KMS-11 (cell line): ENCODE measurements around the gene CDK17.

ENCODE experiments used
- H2AFZ ChIP-seq: fragments of 200-600 bp; sonication (generic); 2 replicates; pipeline ENCODE4 v1.6.1; 2016; ENCODE audit warnings: antibody characterized with exemption, mixed run types, low read depth
- H3K27ac ChIP-seq: fragments of 200-600 bp; sonication (generic); 2 replicates; pipeline ENCODE4 v1.6.1; 2016; ENCODE audit warnings: mild to moderate bottlenecking, mixed run types
- H3K27me3 ChIP-seq: fragments of 200-600 bp; sonication (generic); 2 replicates; pipeline ENCODE4 v1.6.1; 2017; ENCODE audit warnings: mild to moderate bottlenecking, low read depth, mixed run types, moderate library complexity; ENCODE audit not compliant: insufficient read depth
- H3K36me3 ChIP-seq: fragments of 200-600 bp; sonication (generic); 2 replicates; pipeline ENCODE4 v1.6.1; 2017; ENCODE audit warnings: mild to moderate bottlenecking, mixed run types; ENCODE audit not compliant: insufficient read depth
- H3K4me1 ChIP-seq: fragments of 200-600 bp; sonication (generic); 2 replicates; pipeline ENCODE4 v1.6.1; 2016; ENCODE audit warnings: mild to moderate bottlenecking, low read depth, mixed run types; ENCODE audit not compliant: poor library complexity, severe bottlenecking
- H3K4me2 ChIP-seq: fragments of 200-600 bp; sonication (generic); 2 replicates; pipeline ENCODE4 v1.7.0; 2016; ENCODE audit warnings: mild to moderate bottlenecking, mixed run types
- H3K4me3 ChIP-seq: fragments of 200-600 bp; sonication (generic); IDR thresholded peaks from 2 replicates; pipeline ENCODE4 v1.6.1; 2017; ENCODE audit warnings: low read depth, low read length, mixed read lengths; ENCODE audit not compliant: insufficient read depth
- H3K79me2 ChIP-seq: fragments of 200-600 bp; sonication (generic); 2 replicates; pipeline ENCODE4 v1.6.1; 2016; ENCODE audit warnings: low read depth, mixed run types; ENCODE audit not compliant: insufficient read depth
- H3K9ac ChIP-seq: fragments of 200-600 bp; sonication (generic); 2 replicates; pipeline ENCODE4 v1.6.1; 2016; ENCODE audit warnings: mild to moderate bottlenecking, mixed run types
- H4K20me1 ChIP-seq: fragments of 200-600 bp; sonication (generic); 2 replicates; pipeline ENCODE4 v1.6.1; 2016; ENCODE audit warnings: mild to moderate bottlenecking, mixed run types; ENCODE audit not compliant: insufficient read depth
- CTCF ChIP-seq: fragments of 200-600 bp; sonication (generic); conservative IDR thresholded peaks from 2 replicates; pipeline ENCODE4 v1.6.1; 2017; ENCODE audit warnings: low read depth, mild to moderate bottlenecking, antibody characterized with exemption, low read length, moderate library complexity, mixed read lengths

Gene CDK17

GRCh38 chr12:96248136-96248931 is 151.9 kb downstream of the CDK17 start:
- Histone ChIP-seq H3K36me3 (0 out of 2 replicates have a peak, but pooled peaks cover 3% of the 10 kb centered on the region), H4K20me1 (no peaks in the 10 kb centered on the region; the same call in 1 of the 2 replicates), H3K27ac (no peak overlapping the region), H3K79me2 (peaks cover 18% of the 10 kb centered on the region), H3K9ac (no peak overlapping the region), H2AFZ (no peak overlapping the region), H3K4me3 (no peak overlapping the region), H3K4me1 (peaks cover 5% of the 10 kb centered on the region), H3K27me3 (no peaks in the 10 kb centered on the region), H3K4me2 (no peak overlapping the region)
- no peak for TF ChIP-seq CTCF

GRCh38 chr12:96247563-96247962 is 152.7 kb downstream of the CDK17 start:
- H3K27me3 ChIP-seq: no peaks in the 10 kb centered on the region
- no peak overlapping the region for H3K4me2 ChIP-seq
- H4K20me1 ChIP-seq: no peaks in the 10 kb centered on the region; the same call in 1 of the 2 replicates
- H3K79me2 ChIP-seq: peaks cover 16% of the 10 kb centered on the region
- no peak for TF ChIP-seq CTCF
- H2AFZ ChIP-seq: no peak overlapping the region
- H3K27ac ChIP-seq: no peak overlapping the region
- peaks cover 4% of the 10 kb centered on the region for H3K4me1 ChIP-seq
- H3K36me3 ChIP-seq: 0 out of 2 replicates have a peak, but pooled peaks cover 3% of the 10 kb centered on the region
- H3K9ac ChIP-seq: no peak overlapping the region
- no peak overlapping the region for H3K4me3 ChIP-seq

- Histone ChIP-seq H3K36me3 (0 out of 2 replicates have a peak, but pooled peaks cover 3% of the 10 kb centered on the region), H3K79me2 (peaks cover 13% of the 10 kb centered on the region), H3K27me3 (no peaks in the 10 kb centered on the region), H3K9ac (no peak overlapping the region), H3K4me3 (no peak overlapping the region), H3K4me1 (peaks cover 4% of the 10 kb centered on the region), H3K4me2 (no peak overlapping the region), H4K20me1 (no peaks in the 10 kb centered on the region; the same call in 1 of the 2 replicates), H2AFZ (no peak overlapping the region), H3K27ac (no peak overlapping the region)
- no peak for TF ChIP-seq CTCF
These were observed 153.2 kb downstream of the CDK17 start for GRCh38 chr12:96246926-96247505.

- Histone ChIP-seq H3K4me3 (no peak overlapping the region), H3K36me3 (0 out of 2 replicates have a peak, but pooled peaks cover 3% of the 10 kb centered on the region), H2AFZ (no peak overlapping the region), H4K20me1 (no peaks in the 10 kb centered on the region), H3K27ac (no peak overlapping the region), H3K27me3 (no peaks in the 10 kb centered on the region), H3K4me1 (no peaks in the 10 kb centered on the region), H3K9ac (no peak overlapping the region), H3K4me2 (no peak overlapping the region), H3K79me2 (peaks cover 15% of the 10 kb centered on the region)
- TF ChIP-seq CTCF: no peak
These were observed 155.4 kb downstream of the CDK17 start for GRCh38 chr12:96244826-96245225.
